Vagina (tissue), 2 donors: ENCODE results near the gene RBM10. TPM values are rescaled to one million over a fixed set of nuclear protein-coding genes. Genes with fewer than 3 reads are reported as not detected.

Experiments used
- DNase-seq, 2 donors: peaks; one replicate each; pipeline ENCODE4 v3.0.0-alpha.2; 2017; ENCODE audit errors: extremely low spot score in 2 of 2
- H3K27ac ChIP-seq: fragments of 200-600 bp; sonication (generic); one replicate; pipeline ENCODE4 v1.5.1; 2019
- H3K27me3 ChIP-seq: fragments of 200-600 bp; sonication (generic); one replicate; pipeline ENCODE4 v1.5.1; 2019
- H3K36me3 ChIP-seq, 2 donors: fragments of 200-600 bp; sonication (generic); one replicate each; pipeline ENCODE4 v1.5.1; 2017 to 2019
- H3K4me1 ChIP-seq: fragments of 200-600 bp; sonication (generic); one replicate; pipeline ENCODE4 v1.5.1; 2019
- H3K4me3 ChIP-seq, 2 donors: fragments of 200-600 bp; sonication (generic); 1 replicate in 1 of 2; 2 replicates in 1 of 2; pipeline ENCODE4 v1.5.1; 2016 to 2019
- H3K9me3 ChIP-seq: fragments of 200-600 bp; sonication (generic); one replicate; pipeline ENCODE4 v1.5.1; 2019
- CTCF ChIP-seq, 3 experiments: fragments of 450-650 bp in 2 of 3; fragments of 200-600 bp in 1 of 3; sonication (generic) in 1 of 3; IDR thresholded peaks; one replicate each; pipeline ENCODE4 v1.5.1; 2017 to 2019; ENCODE audit warnings: antibody characterized with exemption in 3 of 3, mild to moderate bottlenecking in 2 of 3, moderate library complexity in 2 of 3
- POLR2A ChIP-seq, 2 donors: fragments of 450-650 bp; IDR thresholded peaks; one replicate each; pipeline ENCODE4 v1.6.1; 2017; ENCODE audit warnings: antibody characterized with exemption in 2 of 2, mild to moderate bottlenecking in 2 of 2, moderate library complexity in 2 of 2
- POLR2AphosphoS5 ChIP-seq, 2 donors: sonication (generic); formaldehyde crosslinking; IDR thresholded peaks; one replicate each; pipeline ENCODE4 v1.9.0; 2017; ENCODE audit warnings: antibody characterized with exemption in 2 of 2, mild to moderate bottlenecking in 2 of 2, low read depth in 1 of 2; ENCODE audit not compliant: insufficient read depth in 1 of 2
- intact Hi-C: fragments of 100-400 bp; cut with DNase I; formaldehyde crosslinking; loops from one replicate; pipeline ENCODE4 v1.15.1; 2023
- total RNA-seq: library from RNA; depleted of rRNA; stranded (reverse); fragments of >200 nt; gene quantifications from one replicate; pipeline ENCODE4 v1.2.3, GENCODE V29; 2016

RBM10 gene
- total RNA-seq, 1 donor from 2014 or later = 32.4 TPM

DNA sequence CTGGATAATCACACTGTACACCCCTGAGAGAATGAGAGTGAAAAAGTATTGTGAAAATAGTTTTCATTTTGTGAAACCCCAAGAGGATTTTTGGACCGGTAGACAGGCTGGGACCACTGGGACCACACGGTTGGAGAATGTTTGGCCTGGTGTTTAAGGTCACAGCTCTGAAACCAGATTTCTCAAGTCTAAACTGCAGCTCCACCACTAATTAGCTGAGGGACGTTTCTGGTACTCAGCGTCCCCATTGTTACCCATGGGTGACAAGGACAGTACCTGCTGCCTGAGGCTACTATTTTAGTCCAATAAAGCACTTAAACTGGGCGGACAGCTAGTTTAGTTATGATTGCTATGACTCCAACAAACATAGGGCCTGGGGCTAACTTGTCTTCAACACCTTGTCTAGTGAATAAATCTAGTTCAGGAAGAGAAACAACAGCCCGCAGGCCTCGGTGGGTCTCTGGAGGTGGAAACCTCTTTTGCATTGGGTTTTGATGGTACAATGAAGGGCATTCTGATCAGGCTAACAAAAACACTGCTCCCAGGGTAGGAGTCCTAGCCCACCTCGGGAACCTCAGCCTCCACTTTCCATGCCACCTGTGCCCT is 87.3 kb downstream of the RBM10 start:
- intact Hi-C loops = no loop called here
- H3K4me3 ChIP-seq = peak overlapping the region; percentile 65 to 70
- no peak for DNase-seq
- H3K27me3 ChIP-seq = no peaks in the 10 kb centered on the region
- H3K36me3 ChIP-seq = peaks cover 0 to 10% of the 10 kb centered on the region in 2 donors
- H3K27ac ChIP-seq = peak overlapping the region; percentile 98
- H3K4me1 ChIP-seq = peaks cover 5% of the 10 kb centered on the region
- no peaks in the 10 kb centered on the region for H3K9me3 ChIP-seq
- TF ChIP-seq POLR2A (IDR thresholded peaks at IDR 0.05) (no peak), CTCF (IDR thresholded peaks at IDR 0.05) (no peak), POLR2AphosphoS5 (IDR thresholded peaks at IDR 0.05; ENCODE audit: insufficient read depth in 1 of 2, low read depth in 1 of 2) (no peak)

- no peaks in the 10 kb centered on the region for H3K27me3 ChIP-seq
- peak within 1 kb of the TSS; percentile 98 for H3K27ac ChIP-seq
- peak within 1 kb of the TSS; percentile 65 to 70 for H3K4me3 ChIP-seq
- no peaks in the 10 kb centered on the region for H3K9me3 ChIP-seq
- no peak for TF ChIP-seq CTCF (IDR thresholded peaks at IDR 0.05)
- TF ChIP-seq POLR2AphosphoS5 (IDR thresholded peaks at IDR 0.05; ENCODE audit: insufficient read depth in 1 of 2, low read depth in 1 of 2) = peak in 1 of 2 donors; percentile 76
- intact Hi-C loops = no loop called here
- H3K4me1 ChIP-seq = peaks cover 5% of the 10 kb centered on the region
- H3K36me3 ChIP-seq = peaks cover 0 to 9% of the 10 kb centered on the region in 2 donors
- DNase-seq = no peak
Observed at GRCh38 chrX:47232803-47233332, 87.8 kb downstream of the RBM10 start, which contains the start of gene USP11. Gene USP11 (plus strand): TSS chrX:47233009. CDS start chrX:47233044, 35 bp downstream.

DNA sequence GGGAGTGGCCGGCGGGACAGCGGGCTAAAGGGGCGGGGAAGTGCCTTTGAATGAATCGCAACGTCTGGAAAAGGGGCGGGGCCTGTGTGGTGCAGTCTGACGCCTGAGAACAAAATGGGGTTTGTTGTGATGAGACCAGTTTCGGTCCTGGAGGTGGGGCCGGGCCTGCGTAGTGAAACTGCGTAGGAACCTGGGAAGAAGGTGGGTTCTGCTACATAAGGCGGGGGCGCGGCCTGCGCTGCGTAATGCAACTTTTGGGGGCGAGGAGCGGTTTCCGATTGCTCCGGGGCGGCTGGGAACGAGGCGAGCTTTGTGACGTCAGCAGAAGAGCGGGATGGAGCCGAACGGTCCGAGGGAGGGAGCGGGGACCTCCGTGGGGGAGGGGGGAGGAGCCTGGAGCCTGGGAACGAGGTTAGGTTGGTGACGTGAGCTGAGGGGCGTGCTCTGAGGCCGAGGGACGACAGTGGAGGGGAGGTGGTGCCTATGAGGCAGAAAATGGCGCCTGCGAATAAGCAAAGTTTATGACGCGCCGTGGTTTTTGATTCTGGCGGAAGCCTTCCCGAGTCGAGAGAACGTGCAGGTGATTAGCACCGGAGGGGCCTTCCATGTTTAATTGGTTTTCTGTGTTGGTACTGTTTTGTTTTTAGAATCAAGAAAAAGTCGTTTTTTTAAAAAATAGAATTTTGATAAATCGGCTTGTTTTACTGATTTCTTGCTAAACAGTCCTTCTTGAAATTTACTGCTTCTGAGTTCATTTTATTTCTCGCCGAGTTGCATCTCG is 88.5 kb downstream of the RBM10 start:
- Histone ChIP-seq H3K4me3 (peak overlapping the region; percentile 65 to 70), H3K27ac (peak overlapping the region; percentile 98), H3K36me3 (peaks cover 0 to 7% of the 10 kb centered on the region in 2 donors), H3K27me3 (no peaks in the 10 kb centered on the region), H3K9me3 (no peaks in the 10 kb centered on the region), H3K4me1 (peaks cover 5% of the 10 kb centered on the region)
- TF ChIP-seq CTCF (IDR thresholded peaks at IDR 0.05) = no peak
- TF ChIP-seq POLR2A (IDR thresholded peaks at IDR 0.05) = peak in 1 of 2 donors; percentile 53
- TF ChIP-seq POLR2AphosphoS5 (IDR thresholded peaks at IDR 0.05; ENCODE audit: insufficient read depth in 1 of 2, low read depth in 1 of 2) = peak in 1 of 2 donors; percentile 47
- peak in 1 of 2 donors; percentile 98 for DNase-seq
- intact Hi-C loops = no loop called here

- intact Hi-C loops = no loop called here
- peak overlapping the region; percentile 98 for H3K27ac ChIP-seq
- H3K4me1 ChIP-seq = peaks cover 9% of the 10 kb centered on the region
- no peaks in the 10 kb centered on the region for H3K27me3 ChIP-seq
- DNase-seq = no peak
- H3K36me3 ChIP-seq = no peaks in the 10 kb centered on the region
- TF ChIP-seq POLR2AphosphoS5 (IDR thresholded peaks at IDR 0.05; ENCODE audit: insufficient read depth in 1 of 2, low read depth in 1 of 2) = no peak
- no peak for TF ChIP-seq CTCF (IDR thresholded peaks at IDR 0.05)
- no peak for TF ChIP-seq POLR2A (IDR thresholded peaks at IDR 0.05)
- H3K9me3 ChIP-seq = no peaks in the 10 kb centered on the region
- peak overlapping the region in 1 of 2 donors; percentile 70 for H3K4me3 ChIP-seq
Observed at GRCh38 chrX:47234583-47234982, 89.6 kb downstream of the RBM10 start.
